ENCODE results near the gene PLAC8.

DNA sequence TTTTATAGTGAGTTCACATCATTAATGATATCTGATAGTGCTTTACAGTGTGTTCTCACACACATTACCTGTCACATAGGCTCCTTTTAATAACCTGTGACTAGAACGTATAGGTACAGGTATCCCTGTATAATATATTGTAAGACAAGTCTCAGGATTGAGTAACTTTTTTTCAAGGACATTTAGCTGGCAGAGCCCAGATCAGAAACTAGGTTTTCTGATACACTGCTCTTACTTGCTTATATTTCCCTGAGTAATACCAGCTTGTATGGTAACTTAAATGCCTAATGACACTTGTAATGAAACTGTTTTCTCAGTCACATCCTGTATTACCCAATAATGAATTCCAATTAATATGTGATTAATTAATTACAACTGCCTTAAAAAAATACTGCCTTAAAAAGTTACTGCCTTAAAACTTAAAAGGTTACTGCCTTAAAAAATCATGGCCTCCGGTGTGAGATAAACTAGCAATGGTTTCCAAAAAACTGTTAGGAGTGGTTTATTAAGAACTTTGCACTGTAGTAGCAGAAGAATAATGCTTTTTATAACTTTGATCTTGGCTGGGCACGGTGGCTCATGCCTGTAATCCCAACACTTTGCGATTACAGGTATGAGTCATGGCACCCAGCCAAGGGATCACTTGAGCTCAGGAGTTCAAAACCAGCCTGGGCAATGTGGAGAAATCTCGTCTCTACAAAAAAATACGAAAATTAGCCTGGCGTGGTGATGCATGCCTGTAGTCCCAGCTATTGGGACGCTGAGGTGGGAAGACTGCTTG is 67.6 kb downstream of the PLAC8 start:
- TF ChIP-seq, protein P1, sequence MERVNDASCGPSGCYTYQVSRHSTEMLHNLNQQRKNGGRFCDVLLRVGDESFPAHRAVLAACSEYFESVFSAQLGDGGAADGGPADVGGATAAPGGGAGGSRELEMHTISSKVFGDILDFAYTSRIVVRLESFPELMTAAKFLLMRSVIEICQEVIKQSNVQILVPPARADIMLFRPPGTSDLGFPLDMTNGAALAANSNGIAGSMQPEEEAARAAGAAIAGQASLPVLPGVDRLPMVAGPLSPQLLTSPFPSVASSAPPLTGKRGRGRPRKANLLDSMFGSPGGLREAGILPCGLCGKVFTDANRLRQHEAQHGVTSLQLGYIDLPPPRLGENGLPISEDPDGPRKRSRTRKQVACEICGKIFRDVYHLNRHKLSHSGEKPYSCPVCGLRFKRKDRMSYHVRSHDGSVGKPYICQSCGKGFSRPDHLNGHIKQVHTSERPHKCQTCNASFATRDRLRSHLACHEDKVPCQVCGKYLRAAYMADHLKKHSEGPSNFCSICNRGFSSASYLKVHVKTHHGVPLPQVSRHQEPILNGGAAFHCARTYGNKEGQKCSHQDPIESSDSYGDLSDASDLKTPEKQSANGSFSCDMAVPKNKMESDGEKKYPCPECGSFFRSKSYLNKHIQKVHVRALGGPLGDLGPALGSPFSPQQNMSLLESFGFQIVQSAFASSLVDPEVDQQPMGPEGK (CRISPR knock-in tag; IDR thresholded peaks at IDR 0.05; ENCODE audit: borderline replicate concordance) = no peak
- TF ChIP-seq ISL1 (CRISPR knock-in tag; IDR thresholded peaks at IDR 0.05) = no peak
- TF ChIP-seq ZFP3 (CRISPR knock-in tag; IDR thresholded peaks at IDR 0.05) = no peak
- TF ChIP-seq CSDC2 (CRISPR knock-in tag; IDR thresholded peaks at IDR 0.05) = no peak
- TF ChIP-seq, protein P2, sequence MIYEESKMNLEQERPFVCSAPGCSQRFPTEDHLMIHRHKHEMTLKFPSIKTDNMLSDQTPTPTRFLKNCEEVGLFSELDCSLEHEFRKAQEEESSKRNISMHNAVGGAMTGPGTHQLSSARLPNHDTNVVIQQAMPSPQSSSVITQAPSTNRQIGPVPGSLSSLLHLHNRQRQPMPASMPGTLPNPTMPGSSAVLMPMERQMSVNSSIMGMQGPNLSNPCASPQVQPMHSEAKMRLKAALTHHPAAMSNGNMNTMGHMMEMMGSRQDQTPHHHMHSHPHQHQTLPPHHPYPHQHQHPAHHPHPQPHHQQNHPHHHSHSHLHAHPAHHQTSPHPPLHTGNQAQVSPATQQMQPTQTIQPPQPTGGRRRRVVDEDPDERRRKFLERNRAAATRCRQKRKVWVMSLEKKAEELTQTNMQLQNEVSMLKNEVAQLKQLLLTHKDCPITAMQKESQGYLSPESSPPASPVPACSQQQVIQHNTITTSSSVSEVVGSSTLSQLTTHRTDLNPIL (CRISPR knock-in tag; IDR thresholded peaks at IDR 0.05; ENCODE audit: low read depth) = no peak
- no peak for TF ChIP-seq ZFP30 (CRISPR knock-in tag; IDR thresholded peaks at IDR 0.05)
- TF ChIP-seq GLIS3 (CRISPR knock-in tag; IDR thresholded peaks at IDR 0.05) = no peak
- TF ChIP-seq ARNTL (CRISPR knock-in tag; IDR thresholded peaks at IDR 0.05; ENCODE audit: borderline replicate concordance, low read depth) = no peak
- no peak for TF ChIP-seq SNAI2 (CRISPR knock-in tag; IDR thresholded peaks at IDR 0.05)
